Prostate gland (tissue), 2 donors: ENCODE results near the gene AVPR2. TPM values are rescaled to one million over a fixed set of nuclear protein-coding genes. Genes with fewer than 3 reads are reported as not detected.

Experiments used
- DNase-seq: peaks from one replicate; pipeline ENCODE4 v3.0.0-alpha.2; 2019; ENCODE audit warnings: low spot score
- H3K27ac ChIP-seq, 2 donors: fragments of 200-600 bp; sonication (generic); 2 replicates each; pipeline ENCODE4 v1.5.1; 2017 to 2019
- H3K27me3 ChIP-seq: fragments of 200-600 bp; sonication (generic); replicated peaks from 2 replicates; pipeline ENCODE4 v1.5.1; 2019; ENCODE audit not compliant: insufficient read depth
- H3K36me3 ChIP-seq, 2 donors: fragments of 200-600 bp; sonication (generic); 1 replicate in 1 of 2; 2 replicates in 1 of 2; pipeline versions ENCODE4 v1.5.1 to v1.8.1; 2017 to 2019
- H3K4me1 ChIP-seq: fragments of 200-600 bp; sonication (generic); replicated peaks from 2 replicates; pipeline ENCODE4 v1.5.1; 2019
- H3K4me3 ChIP-seq, 2 donors: fragments of 200-600 bp; sonication (generic); 2 replicates each; pipeline ENCODE4 v1.5.1; 2017 to 2019
- H3K9me3 ChIP-seq: fragments of 200-600 bp; sonication (generic); 2 replicates; pipeline ENCODE4 v1.5.1; 2017
- CTCF ChIP-seq, 4 experiments: fragments of 200-600 bp in 2 of 4; fragments of 450-650 bp in 2 of 4; sonication (generic) in 2 of 4; IDR thresholded peaks; 1 replicate in 3 of 4; 2 replicates in 1 of 4; pipeline ENCODE4 v1.5.1; 2016 to 2019; ENCODE audit warnings: antibody characterized with exemption in 4 of 4, mild to moderate bottlenecking in 2 of 4, moderate library complexity in 2 of 4
- POLR2A ChIP-seq: fragments of 450-650 bp; IDR thresholded peaks from one replicate; pipeline ENCODE4 v1.6.1; 2016; ENCODE audit warnings: antibody characterized with exemption, mild to moderate bottlenecking
- POLR2AphosphoS5 ChIP-seq: sonication (generic); formaldehyde crosslinking; IDR thresholded peaks from one replicate; pipeline ENCODE4 v1.6.1; 2017; ENCODE audit warnings: antibody characterized with exemption
- WGBS: methylation state at CpG from one replicate; pipeline ENCODE4 v1.1.5; 2018; 5-methylcytosine and 5-hydroxymethylcytosine counted together
- intact Hi-C: fragments of 100-400 bp; cut with DNase I; formaldehyde crosslinking; loops from one replicate; pipeline ENCODE4 v1.14.2; 2022
- total RNA-seq, 2 donors: library from RNA; depleted of rRNA; stranded (reverse); fragments of >200 nt; gene quantifications; one replicate each; pipeline ENCODE4 v1.1.0, GENCODE V29; 2016

The AVPR2 gene
- total RNA-seq, 2 donors from 2014 or later: 0.41 to 2.5 TPM

- Histone ChIP-seq H3K36me3 (no peaks in the 10 kb centered on the region), H3K27ac (no peak overlapping the region), H3K27me3 (no peaks in the 10 kb centered on the region), H3K9me3 (no peaks in the 10 kb centered on the region), H3K4me1 (no peaks in the 10 kb centered on the region), H3K4me3 (no peak overlapping the region)
- no peak for DNase-seq
- WGBS: 58% methylated on average over 18 of the region's 21 CpGs
- intact Hi-C loops: no loop called here
- no peak for TF ChIP-seq POLR2AphosphoS5
- TF ChIP-seq POLR2A: no peak
- no peak for TF ChIP-seq CTCF (IDR thresholded peaks at IDR 0.05)
Observed at GRCh38 chrX:153870791-153871360, 33.6 kb upstream of the AVPR2 start.

GRCh38 chrX:153871451-153871850 lies 33.0 kb upstream of the AVPR2 start:
- DNase-seq: no peak
- Histone ChIP-seq H3K4me3 (no peak overlapping the region), H3K27me3 (no peaks in the 10 kb centered on the region), H3K36me3 (no peaks in the 10 kb centered on the region), H3K27ac (no peak overlapping the region), H3K9me3 (no peaks in the 10 kb centered on the region), H3K4me1 (no peaks in the 10 kb centered on the region)
- TF ChIP-seq POLR2AphosphoS5 (no peak), CTCF (IDR thresholded peaks at IDR 0.05) (no peak), POLR2A (no peak)
- intact Hi-C loops: no loop called here
- 21% methylated on average over 6 of the region's 6 CpGs for WGBS

DNA sequence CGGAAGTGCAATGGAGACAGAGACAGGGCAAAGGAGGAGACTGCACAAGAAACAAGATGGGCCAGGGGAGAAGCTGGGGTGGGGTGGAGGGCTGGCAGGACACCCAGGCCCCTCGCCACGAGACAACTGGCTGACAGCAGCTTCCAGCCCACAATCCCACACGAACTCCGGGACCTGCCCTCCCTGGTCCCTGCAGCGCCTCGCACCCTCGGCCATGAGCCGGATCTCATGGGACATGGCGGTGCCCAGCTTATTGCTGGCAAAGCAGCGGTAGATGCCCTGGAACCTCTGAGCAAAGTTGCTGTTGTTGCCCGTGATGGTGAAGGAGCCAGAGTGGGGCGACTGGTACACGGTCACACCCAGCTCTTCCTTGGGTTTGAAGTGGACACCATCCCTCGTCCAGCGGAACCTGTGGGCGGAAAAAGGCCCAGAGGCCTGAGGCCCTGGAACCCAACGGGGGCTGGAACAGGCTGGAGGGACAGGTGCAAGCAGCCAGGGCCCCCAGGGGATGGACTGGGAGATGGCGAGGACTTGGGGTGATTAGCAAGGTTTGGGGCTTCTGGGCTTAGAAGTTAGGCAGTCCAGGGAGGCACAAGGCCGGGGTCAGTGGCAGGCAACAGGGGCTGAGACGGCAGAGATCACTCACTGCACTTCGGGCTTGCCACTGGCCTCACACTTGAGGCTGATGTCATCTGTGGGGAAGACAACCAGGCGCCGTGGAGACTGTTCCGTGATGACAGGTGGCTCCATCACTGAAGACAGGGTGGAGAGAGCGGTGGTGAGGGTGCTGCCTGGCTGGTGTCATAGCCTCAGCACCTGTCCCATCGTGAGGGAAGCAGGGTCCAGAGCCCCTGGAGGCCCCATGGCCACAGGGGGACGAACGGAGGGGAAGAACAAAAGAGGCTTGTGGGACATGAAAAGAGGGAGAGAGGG lies 32.3 kb upstream of the AVPR2 start:
- TF ChIP-seq CTCF (IDR thresholded peaks at IDR 0.05): no peak
- Histone ChIP-seq H3K4me3 (no peak overlapping the region), H3K27ac (no peak overlapping the region), H3K9me3 (no peaks in the 10 kb centered on the region), H3K4me1 (no peaks in the 10 kb centered on the region), H3K36me3 (no peaks in the 10 kb centered on the region), H3K27me3 (no peaks in the 10 kb centered on the region)
- no peak for DNase-seq
- 58% methylated on average over 12 of the region's 29 CpGs for WGBS
- intact Hi-C loops: no loop called here

DNA sequence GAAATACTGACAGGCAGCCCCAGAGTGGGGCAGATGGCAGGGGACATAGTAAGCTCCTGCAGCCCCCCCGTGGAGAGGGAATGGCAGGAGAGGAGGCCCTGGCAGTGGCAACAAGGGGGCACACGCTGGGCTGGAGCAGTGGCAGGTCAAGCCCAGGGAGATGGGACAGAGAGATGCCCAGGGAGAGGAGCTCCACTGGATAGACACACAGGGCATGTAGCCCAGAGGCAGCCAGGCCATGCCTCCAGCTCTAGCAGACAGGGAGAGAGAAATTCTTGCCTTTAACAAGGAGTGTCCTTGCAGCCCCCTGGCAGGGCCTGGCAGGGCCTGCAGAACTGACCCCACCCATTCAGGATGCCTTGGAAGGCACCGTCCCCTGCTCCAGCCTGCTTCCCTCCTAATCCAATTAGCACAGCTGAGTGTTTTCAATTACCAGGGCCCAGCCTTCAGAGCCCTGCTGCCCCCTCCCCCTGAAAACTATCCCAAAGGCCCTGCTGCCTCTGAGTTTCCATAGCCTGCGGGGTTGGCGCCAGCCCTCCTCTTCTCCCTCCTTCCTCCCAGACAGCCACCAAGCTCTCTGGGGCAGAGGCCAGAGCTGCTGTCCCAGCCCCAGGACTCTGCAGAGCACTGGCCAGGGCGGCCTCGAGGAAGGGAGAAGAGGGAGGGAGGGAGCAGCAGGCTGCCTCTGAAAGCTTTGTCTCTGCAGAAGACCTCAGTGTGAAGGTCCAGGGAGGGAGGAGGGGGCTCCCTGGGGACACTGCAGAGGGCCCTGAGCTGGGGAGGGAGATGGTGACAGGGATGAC lies 31.0 kb upstream of the AVPR2 start:
- DNase-seq: no peak
- WGBS: 34% methylated on average over 3 of the region's 7 CpGs
- no peak overlapping the region for H3K4me3 ChIP-seq
- no peaks in the 10 kb centered on the region for H3K27me3 ChIP-seq
- H3K27ac ChIP-seq: no peak overlapping the region
- intact Hi-C loops: no loop called here
- no peaks in the 10 kb centered on the region for H3K36me3 ChIP-seq
- H3K9me3 ChIP-seq: no peaks in the 10 kb centered on the region
- TF ChIP-seq CTCF (IDR thresholded peaks at IDR 0.05) (no peak), POLR2A (no peak), POLR2AphosphoS5 (no peak)
- no peaks in the 10 kb centered on the region for H3K4me1 ChIP-seq
